Endodermal cell (in vitro differentiated cells): ENCODE measurements around the gene DYNLRB2. TPM values are rescaled to one million over a fixed set of nuclear protein-coding genes. Genes with fewer than 3 reads are reported as not detected.

Source experiments
- DNase-seq: peaks from one replicate; pipeline ENCODE4 v3.0.0-alpha.2; 2017
- H3K27ac ChIP-seq: 2 replicates; pipeline ENCODE4 v1.5.1; 2013; ENCODE audit warnings: mild to moderate bottlenecking, low read depth, low read length, moderate library complexity
- H3K27me3 ChIP-seq: 2 replicates; pipeline ENCODE4 v1.6.1; 2013; ENCODE audit warnings: mild to moderate bottlenecking, low read length, moderate library complexity; ENCODE audit not compliant: insufficient read depth, control insufficient read depth, poor library complexity, severe bottlenecking
- H3K36me3 ChIP-seq: 2 replicates; pipeline ENCODE4 v1.7.0; 2013; ENCODE audit warnings: mild to moderate bottlenecking, low read length, moderate library complexity; ENCODE audit not compliant: control insufficient read depth, insufficient read depth
- H3K4me1 ChIP-seq: one replicate; pipeline ENCODE4 v1.7.0; 2013; ENCODE audit warnings: low read length; ENCODE audit not compliant: control insufficient read depth, insufficient read depth
- H3K4me3 ChIP-seq: 2 replicates; pipeline ENCODE4 v1.5.1; 2013; ENCODE audit warnings: mild to moderate bottlenecking, low read length, moderate library complexity
- H3K9ac ChIP-seq: 2 replicates; pipeline ENCODE4 v1.6.1; 2013; ENCODE audit warnings: mild to moderate bottlenecking, low read length, moderate library complexity; ENCODE audit not compliant: poor library complexity, severe bottlenecking; ENCODE audit errors: extremely low read depth
- H3K9me3 ChIP-seq: 2 replicates; pipeline ENCODE4 v1.6.1; 2013; ENCODE audit warnings: mild to moderate bottlenecking, low read length, moderate library complexity; ENCODE audit not compliant: control insufficient read depth
- H3K27ac Mint-ChIP-seq: 2 replicates; pipeline ENCODE4 v1.8.0; 2020; ENCODE audit warnings: mixed read lengths
- H3K27me3 Mint-ChIP-seq: 2 replicates; pipeline ENCODE4 v1.8.0; 2021; ENCODE audit warnings: mild to moderate bottlenecking, mixed read lengths; ENCODE audit not compliant: insufficient read depth
- H3K36me3 Mint-ChIP-seq: 2 replicates; pipeline ENCODE4 v1.8.0; 2020; ENCODE audit warnings: low read depth, mixed read lengths
- H3K4me1 Mint-ChIP-seq: 2 replicates; pipeline ENCODE4 v1.8.0; 2020; ENCODE audit warnings: mixed read lengths
- H3K4me3 Mint-ChIP-seq: 2 replicates; pipeline ENCODE4 v1.8.0; 2020; ENCODE audit warnings: mild to moderate bottlenecking, moderate library complexity, mixed read lengths
- H3K9me3 Mint-ChIP-seq: 2 replicates; pipeline ENCODE4 v1.8.0; 2020; ENCODE audit warnings: mild to moderate bottlenecking, mixed read lengths
- CTCF ChIP-seq: fragments of 200-600 bp; sonication (generic); conservative IDR thresholded peaks from 2 replicates; pipeline ENCODE4 v1.5.0; 2021; ENCODE audit warnings: antibody characterized with exemption, mild to moderate bottlenecking
- WGBS, 2 experiments: methylation state at CpG; one replicate each; pipeline versions ENCODE4 v1.1.5 to v1.1.7; 2013; ENCODE audit warnings: missing lambda C conversion rate in 2 of 2, mixed read lengths in 1 of 2; ENCODE audit not compliant: insufficient coverage in 1 of 2, insufficient read length in 1 of 2; 5-methylcytosine and 5-hydroxymethylcytosine counted together
- total RNA-seq, 2 donors: library from RNA; stranded (reverse); fragmentation: NEBNext Ultra II Directional in 1 of 2; extraction: Animal tissue kit (Norgen Biotek cat#: 25700) in 1 of 2; gene quantifications; 2 replicates in 1 of 2; 3 replicates in 1 of 2; pipeline ENCODE4 v1.2.1, GENCODE V29; 2021

DYNLRB2 gene
- total RNA-seq, 2 donors from 2014 or later = not detected

GRCh38 chr16:80591071-80591915, 50.5 kb downstream of the DYNLRB2 start:
- no peak overlapping the region for H3K27ac ChIP-seq
- no peaks in the 10 kb centered on the region for H3K36me3 ChIP-seq
- H3K4me1 ChIP-seq = no peaks in the 10 kb centered on the region
- Mint-ChIP-seq H3K27ac (no peak overlapping the region), H3K4me3 (no peak overlapping the region), H3K27me3 (peaks cover 11% of the 10 kb centered on the region), H3K4me1 (no peaks in the 10 kb centered on the region), H3K9me3 (no peaks in the 10 kb centered on the region), H3K36me3 (no peaks in the 10 kb centered on the region)
- DNase-seq = no peak
- TF ChIP-seq CTCF = no peak
- H3K9ac ChIP-seq = no peak overlapping the region
- H3K9me3 ChIP-seq = no peaks in the 10 kb centered on the region
- WGBS, 2 experiments = 88 to 100% methylated on average over 4 to 7 of the region's 7 CpGs
- no peaks in the 10 kb centered on the region for H3K27me3 ChIP-seq
- H3K4me3 ChIP-seq = no peak overlapping the region

DNA sequence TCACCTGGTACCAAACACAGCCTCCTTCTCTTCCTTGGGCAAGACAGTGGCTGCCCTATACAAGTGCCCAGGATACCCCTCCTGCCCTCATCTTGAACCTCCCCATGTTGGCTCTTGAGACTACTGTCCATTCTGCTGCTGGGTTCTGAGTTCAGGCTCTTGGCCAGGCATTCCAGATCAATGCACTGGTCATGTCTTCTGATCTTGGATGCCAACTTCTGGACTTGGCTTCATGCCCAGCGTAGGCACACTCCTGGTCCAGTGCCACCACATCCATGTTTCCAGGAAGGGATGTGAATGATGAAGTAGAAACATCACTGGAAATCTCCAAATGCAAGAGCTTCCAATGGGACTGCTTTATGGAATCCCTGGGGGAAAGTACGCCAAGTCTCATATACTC, 51.5 kb downstream of the DYNLRB2 start:
- H3K4me1 Mint-ChIP-seq = no peaks in the 10 kb centered on the region
- H3K9me3 Mint-ChIP-seq = no peaks in the 10 kb centered on the region
- 93% methylated on average over 2 of the region's 2 CpGs; no CpG with 5 or more reads in 1 of the 2 experiments for WGBS, 2 experiments

GRCh38 chr16:80594756-80595155, 54.0 kb downstream of the DYNLRB2 start:
- Histone ChIP-seq H3K9ac (no peak overlapping the region), H3K4me3 (no peak overlapping the region), H3K27me3 (no peaks in the 10 kb centered on the region), H3K36me3 (no peaks in the 10 kb centered on the region), H3K9me3 (no peaks in the 10 kb centered on the region), H3K27ac (no peak overlapping the region), H3K4me1 (no peaks in the 10 kb centered on the region)
- Mint-ChIP-seq H3K4me3 (no peak overlapping the region), H3K36me3 (no peaks in the 10 kb centered on the region), H3K27ac (no peak overlapping the region), H3K9me3 (no peaks in the 10 kb centered on the region), H3K27me3 (peaks cover 5% of the 10 kb centered on the region), H3K4me1 (no peaks in the 10 kb centered on the region)
- TF ChIP-seq CTCF = no peak
- DNase-seq = peak; percentile 22

More for the DNA sequence above, 51.5 kb downstream of the DYNLRB2 start:
- Mint-ChIP-seq H3K36me3 (no peaks in the 10 kb centered on the region), H3K27ac (no peak overlapping the region), H3K27me3 (peaks cover 11% of the 10 kb centered on the region), H3K4me3 (no peak overlapping the region)
- no peak overlapping the region for H3K27ac ChIP-seq
- no peak overlapping the region for H3K4me3 ChIP-seq
- no peaks in the 10 kb centered on the region for H3K9me3 ChIP-seq
- H3K36me3 ChIP-seq = no peaks in the 10 kb centered on the region
- H3K4me1 ChIP-seq = no peaks in the 10 kb centered on the region
- no peaks in the 10 kb centered on the region for H3K27me3 ChIP-seq
- DNase-seq = no peak
- TF ChIP-seq CTCF = no peak
- H3K9ac ChIP-seq = no peak overlapping the region
